NCI-H1048 (cell line): ENCODE results near the gene RAD18.

Experiments
- DNase-seq: peaks from one replicate; lab custom pipeline; 2025; lab: John Stamatoyannopoulos, UW

Gene RAD18

GRCh38 chr3:8985411-8985831 lies 22.1 kb upstream of the RAD18 start:
- no peak for DNase-seq

- no peak for DNase-seq
These were observed 21.3 kb upstream of the RAD18 start for GRCh38 chr3:8984526-8984925.

- DNase-seq: no peak
These were observed 20.8 kb upstream of the RAD18 start for GRCh38 chr3:8984081-8984480.

- no peak for DNase-seq
These were observed 20.3 kb upstream of the RAD18 start for GRCh38 chr3:8983591-8983990.

GRCh38 chr3:8983026-8983425 lies 19.8 kb upstream of the RAD18 start:
- no peak for DNase-seq

- no peak for DNase-seq
These were observed 19.2 kb upstream of the RAD18 start for GRCh38 chr3:8982509-8982908.

- no peak for DNase-seq
These were observed 18.4 kb upstream of the RAD18 start for GRCh38 chr3:8981700-8982099.

GRCh38 chr3:8981296-8981695 lies 18.0 kb upstream of the RAD18 start:
- DNase-seq: no peak

- DNase-seq: no peak
These were observed 17.5 kb upstream of the RAD18 start for GRCh38 chr3:8980756-8981257.

- DNase-seq: no peak
These were observed 16.0 kb upstream of the RAD18 start for GRCh38 chr3:8979262-8979661.

- DNase-seq: no peak
These were observed 15.3 kb upstream of the RAD18 start for GRCh38 chr3:8978551-8978950.

- no peak for DNase-seq
These were observed 13.4 kb upstream of the RAD18 start for GRCh38 chr3:8976540-8977182.

- DNase-seq: no peak
These were observed 12.1 kb upstream of the RAD18 start for GRCh38 chr3:8975081-8976020.

- DNase-seq: no peak
These were observed 11.2 kb upstream of the RAD18 start for GRCh38 chr3:8974458-8974857.

- DNase-seq: no peak
These were observed 9.4 kb upstream of the RAD18 start for GRCh38 chr3:8972639-8973038.

- DNase-seq: peak; percentile 14
These were observed 7.8 kb upstream of the RAD18 start for GRCh38 chr3:8970971-8971589.

- no peak for DNase-seq
These were observed 6.0 kb upstream of the RAD18 start for GRCh38 chr3:8969241-8969640.

GRCh38 chr3:8968375-8968882 lies 5.2 kb upstream of the RAD18 start:
- DNase-seq: no peak

GRCh38 chr3:8967553-8967952 lies 4.3 kb upstream of the RAD18 start:
- no peak for DNase-seq

GRCh38 chr3:8966820-8967348 lies 3.6 kb upstream of the RAD18 start:
- DNase-seq: no peak

- no peak for DNase-seq
These were observed 3.0 kb upstream of the RAD18 start for GRCh38 chr3:8966150-8966819.
